ENCODE data around the gene RPS14. TPM values are rescaled to one million over a fixed set of nuclear protein-coding genes. Genes with fewer than 3 reads are reported as not detected.

The RPS14 gene
- total and polyA plus RNA-seq, 9 of the 15 experiments (the other 6 are each of a cell fraction or from before 2014, with no cell fraction given): 1,824 to 5,983 (median 3,017) TPM

- peak; percentile 87 for ATAC-seq
- H3K9ac ChIP-seq (ENCODE audit: insufficient read depth in 1 of 2, low read depth in 2 of 2, low read length in 2 of 2): no peak overlapping the region
- peak; percentile 35; the same call in 1 of the 2 replicates for TF ChIP-seq PKNOX1 (IDR thresholded peaks at IDR 0.05)
- no peak for TF ChIP-seq MTF1 (CRISPR knock-in tag; IDR thresholded peaks at IDR 0.05; ENCODE audit: borderline replicate concordance)
- peak; percentile 95 for TF ChIP-seq CREM (IDR thresholded peaks at IDR 0.05; ENCODE audit: low read depth)
- no peak for TF ChIP-seq GATAD2B (IDR thresholded peaks at IDR 0.05; ENCODE audit: borderline replicate concordance)
- no peak for TF ChIP-seq NR2C2 (CRISPR knock-in tag; IDR thresholded peaks at IDR 0.05)
- TF ChIP-seq NR2C2 (tag; IDR thresholded peaks at IDR 0.05): 0 out of 2 replicates have a peak, but pooled peaks have one; percentile 14
- TF ChIP-seq RHOXF2B (CRISPR knock-in tag; conservative IDR thresholded peaks at IDR 0.05): no peak
- no peak for TF ChIP-seq E2F1 (CRISPR knock-in tag; IDR thresholded peaks at IDR 0.05)
- TF ChIP-seq ATF1 (CRISPR knock-in tag; IDR thresholded peaks at IDR 0.05): no peak
- TF ChIP-seq ATF1 (tag; IDR thresholded peaks at IDR 0.05): peak; percentile 53
- TF ChIP-seq ERF (CRISPR knock-in tag; IDR thresholded peaks at IDR 0.05): no peak
- TF ChIP-seq ELK3 (CRISPR knock-in tag; IDR thresholded peaks at IDR 0.05): no peak
- TF ChIP-seq TEAD2 (tag; IDR thresholded peaks at IDR 0.05): no peak
- TF ChIP-seq FOS (IDR thresholded peaks at IDR 0.05; ENCODE audit: extremely low read depth, insufficient read length): peak; percentile 39
- no peak for TF ChIP-seq DMBX1 (CRISPR knock-in tag; IDR thresholded peaks at IDR 0.05; ENCODE audit: borderline replicate concordance)
- TF ChIP-seq ZBTB12 (CRISPR knock-in tag; IDR thresholded peaks at IDR 0.05): peak; percentile 58; the same call in 1 of the 2 replicates
- peak; percentile 80 for TF ChIP-seq CREB1 (IDR thresholded peaks at IDR 0.05)
- peak; percentile 87 for TF ChIP-seq CREB1 (CRISPR knock-in tag; IDR thresholded peaks at IDR 0.05)
- TF ChIP-seq RFX5 (IDR thresholded peaks at IDR 0.05; ENCODE audit: low read depth, low read length): peak; percentile 98
These were observed 39.7 kb downstream of the RPS14 start for GRCh38 chr5:150409638-150410523.

More at GRCh38 chr5:150409638-150410523, 39.7 kb downstream of the RPS14 start:
- FAIRE-seq: peak; percentile 86
- Histone ChIP-seq H2AFZ (ENCODE audit: low read depth, low read length) (0 out of 2 replicates have a peak overlapping the region, but pooled peaks have one; percentile 22), H3K4me3 (no peak overlapping the region), H3K9me3 (replicated peaks; ENCODE audit: control insufficient read depth, insufficient read depth, low read depth, low read length) (no peaks in the 10 kb centered on the region), H3K4me2 (ENCODE audit: insufficient read depth, low read length) (no peak overlapping the region), H3K9me1 (ENCODE audit: control insufficient read depth, insufficient read depth, low read length) (no peaks in the 10 kb centered on the region), H3K27ac (ENCODE audit: extremely low read depth, low read depth, low read length) (no peak overlapping the region), H3K36me3 (ENCODE audit: control insufficient read depth, insufficient read depth, low read length) (no peaks in the 10 kb centered on the region), H4K20me1 (replicated peaks; ENCODE audit: control insufficient read depth, insufficient read depth, low read length) (0 out of 2 replicates have a peak, but pooled peaks cover 5% of the 10 kb centered on the region), H3K4me1 (replicated peaks in 1 of 2; ENCODE audit: control insufficient read depth in 2 of 2, insufficient read depth in 2 of 2, low read length in 2 of 2) (peaks cover 4 to 12% of the 10 kb centered on the region in 2 experiments; a peak in 3 of 5 replicates), H3K79me2 (ENCODE audit: control insufficient read depth, insufficient read depth, low read length) (no peaks in the 10 kb centered on the region), H3K27me3 (ENCODE audit: control insufficient read depth in 2 of 2, insufficient read depth in 2 of 2, low read length in 2 of 2) (peaks cover 0 to 8% of the 10 kb centered on the region in 2 experiments; a peak in 1 of 5 replicates)
- peak; percentile 55 to 81 (median 76) for DNase-seq (ENCODE audit: extremely low read depth in 1 of 4, low spot score in 3 of 4)
- ChIA-PET CTCF (ENCODE audit: low intra/inter-chr PET ratio) (no interaction called here), POLR2A (interaction anchor here (0.6 to 1.6 kb wide), 4 partner anchors 9 to 1490 kb away, joined by 3 read pairs; no protein-coding TSS in a partner anchor)
- intact Hi-C loops (cut with micrococcal nuclease): no loop called here
- in situ Hi-C loops (cut with MboI): no loop called here
- 12% methylated on average over 12 of the region's 15 CpGs for WGBS (ENCODE audit: insufficient coverage, low coverage, missing lambda C conversion rate)
- BruUV-seq (replicated peaks): no TSS peak
